OCI-M2 (cell line): ENCODE results near the gene DIP2A.
"Not testable (repeated sequence)": the region's sequence is repeated elsewhere in the genome, so short reads cannot be mapped to it uniquely, and the experiment has no call there.

Experiments used
- DNase-seq: peaks from one replicate; lab custom pipeline; 2025; ENCODE audit not compliant: unreplicated experiment; lab: John Stamatoyannopoulos, UW

Gene DIP2A

DNA sequence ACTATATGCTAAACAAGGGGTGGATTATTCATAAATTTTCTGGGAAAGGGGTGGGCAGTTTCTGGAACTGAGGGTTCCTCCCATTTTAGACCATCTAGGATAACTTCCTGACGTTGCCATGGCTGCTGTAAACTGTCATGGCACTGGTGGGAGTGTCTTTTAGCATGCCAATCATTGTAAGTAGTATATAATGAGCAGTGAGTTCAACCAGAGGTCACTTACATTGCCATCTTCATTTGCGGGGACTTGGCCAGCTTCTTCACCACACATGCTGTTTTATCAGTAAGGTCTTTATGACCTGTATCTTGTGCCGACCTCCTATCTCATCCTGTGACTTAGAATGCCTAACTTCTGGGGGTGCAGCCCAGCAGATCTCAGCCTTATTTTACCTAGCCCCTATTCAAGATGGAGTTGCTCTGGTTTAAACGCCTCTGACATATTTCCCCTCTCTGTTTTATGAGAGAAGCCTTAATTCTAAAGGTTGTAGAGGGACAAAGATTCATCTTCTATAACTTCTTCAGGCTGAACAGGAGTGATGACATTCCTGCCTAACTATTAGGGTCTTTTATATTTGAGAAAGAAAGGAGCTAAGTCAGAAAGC, 60.4 kb downstream of the DIP2A start:
- DNase-seq = no peak

DNA sequence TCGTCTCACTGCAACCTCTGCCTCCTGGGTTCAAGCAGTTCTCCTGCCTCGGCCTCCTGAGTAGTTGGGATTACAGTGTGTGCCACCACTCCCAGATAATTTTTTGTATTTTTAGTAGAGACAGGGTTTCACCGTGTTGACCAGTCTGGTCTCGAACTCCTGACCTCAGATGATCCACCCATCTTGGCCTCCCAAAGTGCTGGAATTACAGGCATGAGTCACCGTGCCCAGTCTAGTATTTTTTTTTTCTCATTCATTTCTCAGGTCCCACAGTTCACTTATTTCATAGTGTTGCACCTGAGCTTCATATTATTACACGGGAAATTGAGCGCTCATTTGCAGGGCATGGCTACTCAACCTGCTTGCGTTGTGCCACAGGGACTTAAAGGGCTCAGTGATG, 68.7 kb downstream of the DIP2A start:
- DNase-seq = not testable (repeated sequence)

DNA sequence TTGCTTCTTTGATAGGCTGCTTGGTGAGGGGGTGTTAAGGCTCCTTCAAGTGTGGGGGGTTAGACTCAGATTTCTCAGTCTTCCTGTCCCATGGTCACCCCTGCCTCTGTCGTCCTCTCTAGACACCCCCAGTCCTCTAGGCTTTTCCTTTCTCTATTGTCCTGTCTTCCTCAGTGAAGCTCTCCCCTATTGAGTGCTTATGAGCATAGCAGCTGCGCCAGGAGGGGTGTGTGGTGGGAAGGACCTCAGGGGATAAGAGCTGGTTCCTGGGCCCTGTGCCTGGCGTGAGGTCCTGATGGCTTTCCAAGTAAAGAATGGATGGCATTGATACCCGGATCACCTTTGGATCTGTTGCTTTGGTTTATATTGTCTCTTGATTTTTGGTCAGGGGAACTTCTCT, 69.1 kb downstream of the DIP2A start:
- no peak for DNase-seq

DNA sequence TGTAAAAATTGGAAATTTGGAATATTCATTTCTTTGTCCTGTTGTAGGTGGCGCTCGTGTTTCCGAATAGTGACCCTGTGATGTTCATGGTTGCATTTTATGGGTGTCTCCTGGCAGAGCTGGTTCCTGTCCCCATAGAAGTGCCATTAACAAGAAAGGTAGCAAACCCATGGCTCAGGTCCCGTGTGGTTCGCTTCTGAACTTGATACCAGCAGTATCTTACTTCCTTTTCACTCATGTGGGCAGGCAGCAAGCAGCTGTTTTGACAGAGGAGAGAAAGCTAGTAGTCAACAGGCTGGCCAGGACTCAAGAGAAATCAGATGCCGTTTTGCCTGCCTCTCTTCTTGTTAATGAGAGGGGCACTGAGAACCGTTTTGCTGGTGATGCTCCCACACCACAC, 73.4 kb downstream of the DIP2A start:
- no peak for DNase-seq

DNA sequence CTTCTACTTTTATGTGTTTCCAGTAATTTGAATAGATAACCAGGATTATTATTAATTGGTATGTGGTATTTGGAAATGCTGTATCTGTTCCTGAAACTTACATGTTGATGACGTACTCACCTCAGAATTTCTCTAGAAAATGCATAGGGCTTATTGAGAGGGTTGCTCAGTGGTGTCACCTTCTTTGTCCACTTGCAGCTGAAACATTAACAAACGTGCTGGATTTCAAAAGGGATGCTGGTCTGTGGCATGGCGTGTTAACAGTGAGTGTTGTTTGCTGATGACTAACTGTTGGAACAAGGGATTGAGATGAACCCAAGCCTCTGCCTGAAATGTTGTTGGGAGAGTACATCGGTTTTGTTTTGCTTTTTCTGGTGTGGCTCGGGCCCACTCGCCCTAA, 78.3 kb downstream of the DIP2A start:
- no peak for DNase-seq

DNA sequence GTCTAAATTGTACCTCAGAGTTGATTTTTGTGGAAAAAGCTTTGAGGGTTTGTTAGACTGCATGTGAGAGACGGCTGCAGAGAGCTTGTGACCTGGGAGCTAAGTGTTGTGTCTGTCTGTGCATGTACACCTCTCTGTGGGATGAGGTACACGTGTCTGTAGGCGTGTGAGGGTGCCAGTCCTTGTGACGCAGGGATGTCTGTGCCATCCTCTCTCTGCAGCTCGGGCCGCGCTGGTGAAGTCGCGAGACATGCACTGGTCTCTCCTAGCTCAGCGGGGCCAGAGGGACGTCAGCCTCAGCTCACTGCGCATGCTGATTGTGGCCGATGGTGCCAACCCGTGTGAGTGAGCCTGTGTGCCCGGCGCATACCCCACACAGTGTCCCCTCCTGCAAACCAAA, 79.6 kb downstream of the DIP2A start:
- no peak for DNase-seq

DNA sequence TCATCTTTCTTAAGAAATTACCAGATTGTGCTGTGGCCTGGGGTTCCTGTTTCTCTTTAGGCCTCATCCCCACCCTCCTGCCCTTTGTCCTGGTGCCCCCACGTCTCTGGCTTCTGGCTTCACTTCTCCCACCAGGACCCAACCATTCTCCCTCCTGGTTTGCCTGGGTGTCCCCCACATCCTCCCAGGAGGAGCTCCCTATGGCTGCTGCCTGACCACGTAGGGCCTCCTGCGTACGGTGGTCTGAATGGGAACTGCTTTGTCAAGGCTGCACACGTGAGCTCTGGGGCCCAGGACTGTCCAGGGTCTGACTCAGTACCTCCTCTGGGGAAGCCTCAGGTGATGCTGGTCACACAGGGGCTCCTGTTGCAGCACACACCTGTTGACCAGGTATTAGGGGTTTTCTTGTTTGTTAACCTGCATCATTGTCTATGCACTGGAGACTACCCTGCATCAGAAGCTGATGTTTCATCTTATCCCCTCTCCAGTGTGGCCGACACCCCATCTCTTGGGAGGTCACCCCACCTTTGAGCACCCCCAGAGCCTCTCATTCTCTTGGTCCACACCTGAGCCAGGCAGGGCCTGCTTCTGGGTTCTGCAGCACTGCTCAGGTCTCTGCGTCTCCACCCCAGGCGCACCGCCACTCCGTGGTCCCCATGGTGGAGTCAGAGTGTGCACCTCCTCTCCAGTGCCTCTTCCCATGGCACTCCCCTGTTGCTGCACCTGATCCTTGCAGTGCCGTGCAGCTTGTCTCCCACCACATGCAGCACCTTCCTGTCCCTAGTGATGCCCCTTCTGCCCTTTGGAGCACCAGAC, 80.4 kb downstream of the DIP2A start:
- DNase-seq = no peak

DNA sequence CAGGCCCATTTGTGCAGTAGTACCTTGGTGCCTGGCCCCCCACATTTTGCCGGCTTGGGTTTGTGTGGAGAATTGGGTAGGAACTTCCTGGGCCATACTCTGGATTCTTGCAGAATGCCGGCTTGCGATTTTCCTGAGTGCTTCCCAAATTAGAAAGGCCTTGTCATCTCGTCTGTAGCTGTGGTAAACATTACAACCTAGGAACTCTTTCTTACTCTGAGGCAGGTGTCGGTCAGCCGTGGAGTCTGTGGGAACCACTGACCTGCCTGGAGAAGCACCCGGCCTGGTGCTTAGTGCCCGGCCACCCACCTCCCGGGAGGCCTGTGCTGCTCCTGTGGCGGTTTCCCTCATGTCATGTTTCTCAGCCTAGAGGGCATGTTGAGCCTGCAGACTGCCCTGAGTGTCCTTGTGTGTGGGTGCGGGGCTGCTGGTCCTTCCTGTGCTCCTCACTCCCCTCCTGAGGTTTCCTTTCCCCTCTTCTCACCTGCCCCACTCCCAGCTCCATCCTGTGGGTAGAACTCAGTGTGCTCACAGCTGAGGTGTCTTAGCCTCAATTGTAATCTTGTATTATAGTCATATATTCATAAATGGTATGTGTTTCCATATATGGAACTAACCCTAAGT, 81.5 kb downstream of the DIP2A start:
- no peak for DNase-seq

DNA sequence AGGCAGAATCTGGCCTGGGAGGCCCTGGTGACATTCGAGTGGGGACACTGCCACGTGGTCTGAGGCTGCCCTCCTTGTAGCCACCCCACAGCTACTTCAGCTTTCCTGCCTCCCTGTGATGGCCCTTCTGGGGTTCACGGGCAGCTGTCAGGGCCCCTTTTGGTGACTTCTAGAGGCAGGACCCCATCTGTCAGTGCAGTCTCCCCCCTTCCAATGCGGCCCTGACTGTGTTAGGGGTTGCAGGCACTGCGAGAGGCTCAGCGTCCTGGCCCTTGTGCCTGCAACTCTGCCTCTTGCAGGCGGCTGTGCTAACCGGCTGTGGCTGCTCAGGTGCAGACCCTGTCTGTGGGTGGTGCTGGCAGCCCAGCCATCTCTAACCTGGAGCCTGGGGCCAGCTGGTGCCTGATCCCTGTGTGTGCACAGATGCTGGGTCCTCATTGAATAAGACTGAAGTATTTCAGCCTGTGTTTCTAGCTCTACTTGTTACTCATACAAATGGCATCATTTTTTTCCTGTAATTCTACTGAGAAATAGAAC, 84.0 kb downstream of the DIP2A start:
- DNase-seq = no peak

DNA sequence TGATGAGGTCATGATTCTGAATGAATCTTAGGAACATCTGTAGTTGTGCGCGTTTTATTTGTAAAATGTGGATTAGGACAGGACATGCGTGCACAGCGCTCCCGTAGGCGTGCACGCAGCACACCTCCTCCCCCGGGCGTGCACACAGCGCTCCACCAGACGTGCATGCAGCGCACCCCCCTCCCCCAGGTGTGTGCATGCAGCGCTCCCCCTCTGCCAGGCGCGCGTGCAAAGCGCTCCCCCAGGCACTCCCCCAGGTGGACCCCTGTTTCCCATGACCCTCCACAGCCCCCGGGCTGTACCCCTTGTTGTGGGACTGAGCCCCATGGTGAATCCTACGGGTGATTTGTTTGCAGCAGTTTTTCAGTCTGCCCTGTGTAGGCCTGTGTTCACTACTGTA, 84.6 kb downstream of the DIP2A start:
- no peak for DNase-seq

DNA sequence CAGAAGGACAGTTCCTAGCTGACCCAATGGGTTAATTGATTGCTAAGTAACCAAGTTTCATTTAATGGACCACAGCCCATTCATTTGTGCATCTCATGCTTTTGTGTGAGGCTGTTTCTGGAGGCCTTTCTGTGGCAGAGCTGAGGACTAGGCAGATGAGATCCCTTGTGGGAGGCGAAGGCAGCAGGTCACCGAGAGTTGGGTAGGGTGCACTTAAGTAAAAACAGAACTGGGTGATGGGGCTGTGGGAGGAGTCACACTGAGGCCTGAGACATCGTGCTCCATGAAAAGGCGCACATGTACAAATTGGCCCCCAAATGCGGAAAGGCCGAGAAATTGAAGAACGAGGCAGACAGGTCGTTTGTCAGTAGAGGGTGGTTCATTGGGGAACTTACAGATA, 85.3 kb downstream of the DIP2A start:
- DNase-seq = no peak

DNA sequence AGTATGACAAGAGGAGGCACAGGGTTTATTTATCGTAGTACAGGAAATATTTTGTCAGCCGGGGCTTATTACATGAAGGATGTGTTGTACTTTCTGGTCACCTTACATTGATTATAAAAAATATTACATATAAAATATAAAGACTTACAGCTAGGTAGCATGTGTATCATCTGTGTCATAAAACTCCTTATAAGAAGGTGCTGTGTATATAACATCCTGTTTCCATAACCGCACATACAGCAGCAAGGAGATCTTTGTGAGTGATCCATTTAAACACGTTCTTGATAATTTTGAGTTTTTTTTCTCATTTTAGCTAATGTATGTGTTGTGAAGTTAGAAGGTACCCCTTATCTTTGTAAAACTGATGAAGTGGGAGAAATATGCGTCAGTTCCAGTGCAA, 86.1 kb downstream of the DIP2A start:
- no peak for DNase-seq

DNA sequence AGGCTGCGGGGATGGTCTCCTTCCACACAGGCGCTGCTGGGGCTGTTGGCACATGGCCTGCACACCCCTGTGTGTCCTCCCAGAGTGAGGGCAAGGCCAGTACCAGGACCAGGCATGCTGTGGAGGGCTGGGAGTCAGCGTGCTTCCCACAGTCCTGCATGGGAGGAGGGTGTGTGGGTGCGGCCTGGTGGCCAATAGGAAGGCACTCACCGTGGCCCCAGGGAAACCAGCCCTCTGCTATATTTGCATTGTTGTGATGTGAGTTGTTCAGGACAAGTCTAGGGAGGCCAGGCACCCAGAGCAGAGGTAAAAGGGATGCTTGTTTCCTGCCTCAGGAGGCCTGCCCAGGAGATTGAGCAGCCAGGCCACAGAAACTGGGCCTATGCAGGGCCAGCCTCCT, 86.7 kb downstream of the DIP2A start:
- DNase-seq = no peak

DNA sequence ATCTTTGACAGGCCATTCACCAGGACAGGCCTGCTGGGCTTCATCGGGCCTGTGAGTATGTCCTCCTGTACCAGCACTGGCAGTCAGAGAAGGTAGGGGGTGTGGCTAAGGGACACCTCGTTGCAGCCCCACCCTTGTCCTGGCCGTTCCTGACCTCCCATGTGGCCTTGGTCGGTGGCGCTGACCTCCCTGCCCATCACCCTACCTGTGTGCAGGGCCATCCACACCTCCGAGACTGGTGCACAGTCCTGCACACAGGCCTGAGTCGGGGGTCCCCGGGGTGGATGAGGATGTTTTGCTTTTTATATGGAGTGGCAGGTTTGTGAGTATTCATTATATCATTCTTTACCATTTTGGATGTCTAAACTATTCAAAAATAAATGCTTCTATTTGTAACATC, 87.2 kb downstream of the DIP2A start:
- DNase-seq = no peak

DNA sequence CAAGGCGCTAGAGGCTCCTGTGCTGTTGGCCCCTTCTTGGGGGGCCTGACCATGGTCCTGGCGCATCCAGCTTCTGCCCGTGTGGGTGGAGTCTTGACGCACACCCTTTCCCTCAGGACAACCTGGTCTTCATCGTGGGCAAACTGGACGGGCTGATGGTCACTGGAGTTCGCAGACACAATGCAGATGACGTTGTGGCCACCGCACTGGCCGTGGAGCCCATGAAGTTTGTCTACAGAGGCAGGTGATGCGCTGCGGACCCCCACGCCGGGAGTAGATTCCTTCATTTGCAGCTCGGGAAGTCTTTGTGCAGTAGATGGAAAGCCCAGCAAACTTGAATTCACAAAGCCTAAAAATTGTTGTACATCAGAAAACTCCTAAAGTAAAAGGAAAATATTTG, 88.1 kb downstream of the DIP2A start:
- no peak for DNase-seq

DNA sequence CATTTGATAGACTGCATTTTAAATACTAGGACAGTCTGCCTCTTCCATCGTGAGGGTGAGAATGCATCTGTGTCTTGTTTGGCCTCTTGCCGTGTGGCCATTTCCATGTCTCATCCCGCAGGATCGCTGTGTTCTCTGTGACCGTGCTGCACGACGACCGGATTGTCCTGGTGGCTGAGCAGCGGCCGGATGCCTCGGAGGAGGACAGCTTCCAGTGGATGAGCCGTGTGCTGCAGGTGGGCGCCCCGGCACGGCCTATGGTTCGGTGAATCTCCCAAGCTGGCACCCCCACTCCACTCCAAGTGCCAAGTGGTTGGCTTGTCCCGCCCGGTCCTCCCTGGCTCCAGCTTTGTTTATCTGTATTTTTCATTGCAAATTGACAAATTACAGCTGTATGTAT, 91.0 kb downstream of the DIP2A start:
- no peak for DNase-seq

DNA sequence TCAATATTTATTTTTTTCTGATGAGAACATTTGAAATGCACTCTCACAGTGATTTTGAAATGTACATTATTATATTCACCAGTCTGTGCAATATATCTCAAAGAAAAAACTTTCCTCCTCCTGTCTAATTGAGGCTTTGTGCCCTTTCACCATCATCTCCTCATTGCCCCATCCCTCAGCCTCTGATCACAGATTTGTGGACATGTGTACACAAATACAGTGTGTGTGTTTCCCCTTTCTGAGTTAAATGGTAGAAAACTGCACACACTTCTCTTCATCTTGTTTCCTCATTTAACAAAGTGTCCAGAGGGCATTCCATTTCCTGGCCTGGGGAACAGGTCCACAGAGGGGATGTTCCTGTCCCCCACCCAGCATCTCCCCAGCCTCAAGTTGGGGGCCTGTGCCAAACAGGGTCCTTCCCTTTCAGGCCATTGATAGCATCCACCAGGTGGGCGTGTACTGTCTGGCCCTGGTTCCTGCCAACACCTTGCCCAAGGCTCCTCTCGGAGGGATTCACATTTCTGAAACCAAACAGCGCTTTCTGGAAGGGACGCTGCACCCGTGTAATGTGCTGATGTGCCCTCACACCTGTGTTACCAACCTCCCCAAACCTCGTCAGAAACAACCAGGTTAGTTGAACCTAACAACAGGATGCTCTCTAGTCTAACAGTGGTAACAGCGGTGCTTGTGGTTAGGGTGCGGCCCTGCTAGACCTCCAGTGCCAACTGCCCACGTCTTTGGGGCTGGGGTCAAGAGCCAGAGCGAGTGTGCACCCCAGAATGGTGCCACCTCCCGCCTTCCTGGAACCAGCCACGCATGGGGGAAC, 91.6 kb downstream of the DIP2A start:
- DNase-seq = no peak

DNA sequence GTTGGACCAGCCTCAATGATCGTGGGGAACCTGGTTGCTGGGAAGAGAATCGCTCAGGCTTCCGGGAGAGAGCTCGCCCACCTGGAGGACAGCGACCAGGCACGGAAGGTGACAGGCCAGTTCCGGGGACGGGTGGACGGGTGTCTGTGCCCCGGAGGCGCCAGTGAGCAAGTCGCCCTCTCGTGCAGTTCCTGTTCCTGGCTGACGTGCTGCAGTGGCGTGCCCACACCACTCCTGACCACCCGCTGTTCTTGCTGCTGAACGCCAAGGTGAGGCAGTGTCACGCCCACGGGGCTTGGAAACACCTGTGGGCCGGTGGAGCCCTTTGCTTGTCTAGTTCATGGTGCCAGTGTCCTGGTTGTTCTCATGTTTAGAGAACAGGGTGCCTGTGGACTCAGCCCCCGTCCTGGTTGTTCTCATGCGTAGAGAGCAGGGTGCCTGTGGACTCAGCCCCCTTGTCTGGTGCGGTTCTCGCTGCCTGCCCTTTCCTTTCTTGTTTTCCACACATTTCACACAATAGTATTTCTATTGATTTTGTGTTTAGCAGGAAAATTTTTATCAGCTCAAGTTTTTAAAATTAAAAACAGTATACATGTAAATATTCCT, 93.0 kb downstream of the DIP2A start:
- DNase-seq = no peak

DNA sequence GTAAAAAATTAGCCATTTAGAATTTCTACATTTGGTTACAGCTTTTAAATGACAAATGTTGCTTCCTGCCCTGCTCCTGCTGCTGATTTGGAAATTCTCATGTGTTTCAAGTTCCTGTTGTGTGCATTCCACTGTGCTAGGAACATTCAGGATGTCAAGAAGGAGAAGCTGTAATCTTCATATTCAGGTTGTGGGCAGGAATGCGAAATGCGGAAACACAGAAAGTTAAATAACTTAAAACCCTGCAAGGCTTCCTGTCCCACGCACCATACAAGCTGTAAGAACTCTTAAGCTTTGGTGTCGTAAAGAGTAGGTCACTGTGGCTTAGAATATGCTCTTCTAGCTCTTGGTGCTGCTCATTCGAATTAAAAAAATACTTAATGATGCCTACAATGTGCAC, 93.6 kb downstream of the DIP2A start:
- DNase-seq = no peak

DNA sequence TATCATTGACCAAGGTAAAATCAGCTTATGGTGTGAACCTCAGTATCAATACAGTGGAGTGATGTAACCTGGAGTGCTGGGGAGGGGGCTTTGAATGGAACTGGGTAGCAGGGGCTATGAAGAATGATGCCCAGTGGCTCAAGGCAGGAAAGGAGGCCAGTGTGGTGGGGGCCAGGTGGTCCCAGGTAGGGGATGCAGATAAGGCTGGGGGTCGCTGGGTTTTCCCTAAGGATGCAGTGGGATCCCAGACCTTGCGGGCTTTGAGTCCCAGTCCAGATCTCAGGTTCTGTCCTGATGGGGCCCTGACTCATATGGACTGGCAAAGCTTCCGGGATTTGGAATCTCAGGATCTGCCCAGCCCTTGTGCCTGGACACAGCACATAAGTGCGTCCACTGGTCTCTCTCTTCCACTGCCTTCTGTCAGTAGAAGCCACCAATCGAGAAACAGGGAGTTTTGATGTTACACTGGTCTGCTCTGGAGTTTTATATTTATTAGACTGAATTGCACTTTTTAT, 94.2 kb downstream of the DIP2A start:
- DNase-seq = no peak

DNA sequence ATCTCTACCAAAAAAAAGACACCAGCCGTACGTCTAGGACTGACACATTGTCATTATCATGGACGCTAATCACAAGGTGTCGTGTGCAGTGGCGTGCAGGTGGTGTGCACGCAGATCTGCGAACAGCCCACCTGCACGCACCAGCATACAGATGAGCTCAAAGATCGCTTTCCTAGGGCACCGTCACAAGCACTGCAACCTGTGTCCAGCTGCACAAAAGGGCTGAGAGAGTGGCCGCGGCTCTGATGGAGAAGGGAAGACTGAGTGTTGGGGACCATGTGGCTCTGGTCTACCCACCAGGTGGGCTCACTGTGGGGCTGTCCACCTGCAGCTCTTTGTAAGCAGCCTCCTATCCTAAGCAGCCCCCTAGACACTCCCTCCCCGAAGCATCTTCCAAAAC, 95.3 kb downstream of the DIP2A start:
- DNase-seq = no peak
